Skeletal muscle tissue (tissue), 4 donors: Measurements from ENCODE around the gene KCNT1. TPM values are rescaled to one million over a fixed set of nuclear protein-coding genes. Genes with fewer than 3 reads are reported as not detected.
"Not testable (repeated sequence)": the region's sequence is repeated elsewhere in the genome, so short reads cannot be mapped to it uniquely, and the experiment has no call there.

Experiments
- H3K27ac ChIP-seq: one replicate; pipeline ENCODE4 v1.7.0; 2013; ENCODE audit warnings: mild to moderate bottlenecking, low read depth, low read length, inconsistent platforms
- H3K27me3 ChIP-seq, 3 donors: one replicate each; pipeline ENCODE4 v1.7.0; 2013; ENCODE audit warnings: low read length in 3 of 3; ENCODE audit not compliant: control insufficient read depth in 3 of 3, insufficient read depth in 3 of 3
- H3K36me3 ChIP-seq, 3 donors: one replicate each; pipeline ENCODE4 v1.7.0; 2013; ENCODE audit warnings: low read length in 3 of 3; ENCODE audit not compliant: control insufficient read depth in 3 of 3, insufficient read depth in 3 of 3
- H3K4me1 ChIP-seq, 3 donors: one replicate each; pipeline ENCODE4 v1.7.0; 2013; ENCODE audit warnings: low read length in 3 of 3, mild to moderate bottlenecking in 3 of 3; ENCODE audit not compliant: control insufficient read depth in 3 of 3, insufficient read depth in 3 of 3
- H3K4me3 ChIP-seq, 3 donors: one replicate each; pipeline ENCODE4 v1.7.0; 2013; ENCODE audit warnings: low read length in 3 of 3
- H3K9ac ChIP-seq, 3 donors: one replicate each; pipeline ENCODE4 v1.7.0; 2013; ENCODE audit warnings: low read length in 3 of 3, mild to moderate bottlenecking in 3 of 3, moderate library complexity in 2 of 3, low read depth in 1 of 3
- H3K9me3 ChIP-seq, 3 donors: one replicate each; pipeline ENCODE4 v1.7.0; 2013; ENCODE audit warnings: low read length in 3 of 3; ENCODE audit not compliant: control insufficient read depth in 3 of 3
- total RNA-seq: library from RNA; depleted of rRNA; stranded (reverse); fragments of >200 nt; gene quantifications from one replicate; pipeline ENCODE4 v1.2.3, GENCODE V29; 2014
- donor health status: Osteomylitis.

Gene KCNT1
- total RNA-seq, 1 donor from 2014 or later = 1.6 TPM

DNA sequence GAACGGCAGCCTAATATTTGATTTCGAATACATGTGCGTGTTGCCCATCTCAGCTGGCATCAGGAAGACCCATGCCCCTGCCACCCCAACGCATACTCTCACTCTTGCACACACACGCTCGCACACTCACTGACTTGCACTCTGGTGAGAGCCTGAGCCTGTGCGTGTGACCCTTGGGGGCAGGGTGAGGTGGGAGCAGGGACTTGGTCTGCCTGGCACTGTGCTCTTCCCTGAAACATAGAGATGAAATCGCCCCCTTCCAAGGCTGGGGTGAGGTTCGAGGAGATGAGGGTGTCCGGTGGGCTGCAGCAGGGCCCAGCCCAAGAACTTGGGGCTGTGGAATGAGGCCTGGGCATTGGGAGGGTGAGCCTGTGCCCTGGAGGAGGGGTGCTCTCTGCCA, 37.7 kb upstream of the KCNT1 start:
- H3K36me3 ChIP-seq = no peaks in the 10 kb centered on the region
- no peaks in the 10 kb centered on the region for H3K4me1 ChIP-seq
- H3K9me3 ChIP-seq = no peaks in the 10 kb centered on the region
- H3K9ac ChIP-seq = no peak overlapping the region
- H3K4me3 ChIP-seq = no peak overlapping the region
- H3K27me3 ChIP-seq = peaks cover 11 to 36% (median 28%) of the 10 kb centered on the region in 3 donors
- H3K27ac ChIP-seq = no peak overlapping the region

- H3K9me3 ChIP-seq = no peaks in the 10 kb centered on the region
- no peaks in the 10 kb centered on the region for H3K4me1 ChIP-seq
- no peaks in the 10 kb centered on the region for H3K36me3 ChIP-seq
- H3K9ac ChIP-seq = no peak overlapping the region
- H3K4me3 ChIP-seq = no peak overlapping the region
- H3K27ac ChIP-seq = no peak overlapping the region
- peaks cover 19 to 39% (median 35%) of the 10 kb centered on the region in 3 donors for H3K27me3 ChIP-seq
Observed at GRCh38 chr9:135664801-135665794, 36.9 kb upstream of the KCNT1 start.

DNA sequence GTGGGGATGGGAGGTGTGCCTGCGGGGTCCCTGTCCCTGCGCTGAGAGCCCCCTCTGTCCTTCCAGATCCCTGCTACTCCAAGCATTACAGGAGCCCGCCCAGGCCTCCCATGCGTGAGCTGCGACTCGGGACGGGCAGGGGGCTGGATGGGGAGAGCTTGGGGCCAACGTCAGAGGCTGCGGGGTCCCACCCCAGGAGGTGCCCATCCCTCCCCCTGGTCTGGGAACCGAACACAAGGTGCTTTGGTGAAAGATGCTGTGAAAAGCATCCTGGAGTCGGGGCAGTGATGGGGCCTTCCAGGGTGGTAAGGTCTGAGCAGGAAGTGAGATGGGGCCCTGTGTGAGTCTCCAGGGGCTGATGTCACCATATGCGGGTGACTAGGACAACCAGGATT, 36.2 kb upstream of the KCNT1 start:
- no peak overlapping the region for H3K9ac ChIP-seq
- no peak overlapping the region for H3K27ac ChIP-seq
- no peaks in the 10 kb centered on the region for H3K9me3 ChIP-seq
- peaks cover 20 to 43% (median 38%) of the 10 kb centered on the region in 3 donors for H3K27me3 ChIP-seq
- H3K36me3 ChIP-seq = no peaks in the 10 kb centered on the region
- H3K4me1 ChIP-seq = no peaks in the 10 kb centered on the region
- no peak overlapping the region for H3K4me3 ChIP-seq

DNA sequence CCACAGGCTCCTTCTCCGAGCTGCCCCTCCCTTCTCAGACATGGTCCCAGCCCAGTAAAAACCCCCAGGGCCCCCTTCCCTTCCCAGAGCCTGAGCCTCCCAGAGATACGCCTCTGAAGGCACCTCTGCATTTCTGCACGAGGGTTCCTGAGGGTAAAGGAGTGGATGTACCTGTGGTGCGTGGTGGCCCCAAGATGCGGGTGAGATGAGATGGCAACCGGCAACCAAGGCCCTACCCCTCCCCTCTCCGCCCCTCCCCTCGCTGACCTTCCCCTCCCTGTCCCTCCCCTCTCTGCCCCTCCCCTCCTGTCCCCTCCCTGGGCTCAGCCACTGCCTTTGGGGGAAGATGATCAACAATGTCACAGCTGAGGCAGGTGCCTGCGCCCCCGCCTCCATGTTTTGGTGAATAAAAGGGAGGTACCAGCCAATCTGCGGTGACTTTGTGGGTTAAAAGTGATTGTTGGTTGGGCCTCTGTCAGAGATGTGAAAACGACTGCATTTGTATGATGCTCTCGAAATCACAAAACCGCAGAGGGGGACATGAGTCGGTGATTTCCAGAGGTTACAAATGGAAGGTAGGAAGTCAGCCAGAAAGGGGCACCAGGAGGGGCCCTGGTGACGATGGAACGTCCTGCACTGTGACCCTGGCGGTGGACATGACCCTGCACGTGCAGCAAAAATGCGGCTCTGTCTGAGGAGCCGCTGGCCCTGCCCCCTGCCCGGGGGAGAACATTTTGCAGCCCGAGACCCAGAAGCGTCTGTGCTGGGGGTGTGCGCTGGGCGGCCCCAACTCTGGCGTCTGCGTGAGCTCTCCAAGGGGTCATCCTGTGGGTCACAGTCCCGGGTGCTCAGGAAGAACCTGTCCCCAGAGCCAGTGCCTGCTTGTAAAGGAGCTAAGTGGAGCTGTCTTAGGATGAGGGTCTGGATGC, 35.2 kb upstream of the KCNT1 start:
- Histone ChIP-seq H3K36me3 (no peaks in the 10 kb centered on the region), H3K27me3 (peaks cover 22 to 48% (median 46%) of the 10 kb centered on the region in 3 donors), H3K9ac (no peak overlapping the region), H3K9me3 (no peaks in the 10 kb centered on the region), H3K4me1 (no peaks in the 10 kb centered on the region), H3K4me3 (no peak overlapping the region), H3K27ac (no peak overlapping the region)

DNA sequence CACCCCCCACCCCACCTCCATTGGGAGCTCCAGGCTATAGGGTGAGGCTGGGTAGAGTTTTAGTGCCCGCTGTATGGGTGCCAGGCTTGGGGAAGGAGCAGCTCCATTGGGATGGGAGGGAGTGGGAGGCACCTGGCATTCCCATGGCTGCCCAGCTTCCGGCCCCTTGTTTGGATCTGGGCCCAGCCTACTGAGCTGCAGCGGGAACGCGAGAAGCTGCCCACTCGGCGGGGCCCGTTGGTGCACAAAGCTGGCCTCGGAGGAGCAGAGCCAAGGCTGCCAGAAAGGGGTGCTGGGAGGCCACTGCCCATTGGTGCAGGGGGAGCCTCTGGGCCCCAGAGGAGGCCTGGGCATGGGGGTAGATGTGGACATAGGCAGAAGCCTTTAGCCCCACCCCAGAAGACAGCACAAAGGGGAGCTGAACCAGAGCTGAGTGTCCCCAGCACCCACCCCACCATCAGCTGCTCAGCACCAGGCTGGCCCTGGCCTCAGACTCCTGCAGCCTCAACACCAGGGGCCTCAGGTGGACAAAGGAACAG, 34.5 kb upstream of the KCNT1 start:
- Histone ChIP-seq H3K27ac (no peak overlapping the region), H3K27me3 (peaks cover 27 to 55% (median 52%) of the 10 kb centered on the region in 3 donors), H3K4me3 (no peak overlapping the region), H3K9ac (no peak overlapping the region), H3K4me1 (no peaks in the 10 kb centered on the region), H3K9me3 (no peaks in the 10 kb centered on the region), H3K36me3 (no peaks in the 10 kb centered on the region)

DNA sequence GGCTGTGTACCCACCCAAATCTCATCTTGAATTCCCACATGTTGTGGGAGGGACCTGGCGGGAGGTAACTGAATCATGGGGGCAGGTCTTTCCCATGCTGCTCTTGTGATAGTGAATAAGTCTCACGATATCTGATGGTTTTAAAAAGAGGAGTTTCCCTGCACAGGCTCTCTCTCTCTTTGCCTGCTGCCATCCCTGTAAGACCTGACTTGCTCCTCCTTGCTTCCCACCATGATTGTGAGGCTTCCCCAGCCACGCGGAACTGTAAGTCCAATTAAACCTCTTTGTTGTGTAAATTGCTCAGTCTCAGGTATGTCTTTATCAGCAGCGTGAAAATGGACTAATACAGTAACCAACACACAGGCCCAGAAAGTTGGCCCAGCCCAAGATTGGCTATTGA, 33.0 kb upstream of the KCNT1 start:
- not testable (repeated sequence) for H3K9ac ChIP-seq

DNA sequence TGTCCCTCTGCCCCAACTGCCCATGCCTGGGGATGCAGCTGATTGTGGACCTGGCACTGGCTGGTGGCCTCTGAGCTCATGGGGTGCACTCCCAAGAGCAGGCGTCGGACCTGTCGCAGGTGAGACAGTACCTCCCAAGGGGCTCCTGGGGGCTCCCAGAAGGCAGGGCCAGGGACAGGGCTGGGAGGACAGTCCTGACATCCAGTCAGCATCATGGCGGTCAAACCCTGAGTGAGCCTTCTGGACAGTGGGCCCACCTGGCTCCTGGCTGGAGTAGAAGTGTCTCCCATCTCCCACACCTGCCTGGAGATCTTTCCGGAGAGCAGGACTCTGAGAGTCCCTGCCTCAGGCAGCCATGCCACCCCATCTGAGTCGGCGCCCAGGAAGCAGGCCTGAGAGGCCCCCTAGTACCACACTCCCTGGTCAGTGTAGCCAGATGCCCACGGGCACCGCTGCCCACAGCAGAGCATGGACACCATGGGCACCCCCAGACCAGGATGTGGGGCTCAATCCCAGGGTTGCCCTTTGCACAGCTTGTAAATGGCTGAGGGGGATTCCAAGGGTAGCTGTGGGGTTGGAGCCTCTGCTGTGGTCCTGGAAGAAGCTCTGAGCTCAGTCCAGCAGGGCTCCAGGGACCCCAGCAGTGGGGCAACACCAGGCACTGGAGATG, 32.2 kb upstream of the KCNT1 start:
- H3K4me3 ChIP-seq = no peak overlapping the region
- H3K9me3 ChIP-seq = no peaks in the 10 kb centered on the region
- no peak overlapping the region for H3K27ac ChIP-seq
- H3K9ac ChIP-seq = no peak overlapping the region
- no peaks in the 10 kb centered on the region for H3K4me1 ChIP-seq
- H3K27me3 ChIP-seq = peaks cover 22 to 54% (median 50%) of the 10 kb centered on the region in 3 donors
- no peaks in the 10 kb centered on the region for H3K36me3 ChIP-seq

More for the DNA sequence above, 33.0 kb upstream of the KCNT1 start:
- H3K9me3 ChIP-seq, H3K27ac ChIP-seq, H3K4me1 ChIP-seq, H3K4me3 ChIP-seq, H3K36me3 ChIP-seq: not testable (repeated sequence)
- peaks cover 26 to 55% (median 55%) of the 10 kb centered on the region in 3 donors for H3K27me3 ChIP-seq

GRCh38 chr9:135670721-135671590, 31.0 kb upstream of the KCNT1 start:
- Histone ChIP-seq H3K27ac (no peak overlapping the region), H3K4me3 (no peak overlapping the region), H3K9ac (no peak overlapping the region), H3K27me3 (peaks cover 22 to 44% (median 41%) of the 10 kb centered on the region in 3 donors), H3K4me1 (no peaks in the 10 kb centered on the region), H3K9me3 (no peaks in the 10 kb centered on the region), H3K36me3 (no peaks in the 10 kb centered on the region)
